ENCODE results near the gene PDLIM3. TPM values are rescaled to one million over a fixed set of nuclear protein-coding genes. Genes with fewer than 3 reads are reported as not detected.

The PDLIM3 gene, protein sequence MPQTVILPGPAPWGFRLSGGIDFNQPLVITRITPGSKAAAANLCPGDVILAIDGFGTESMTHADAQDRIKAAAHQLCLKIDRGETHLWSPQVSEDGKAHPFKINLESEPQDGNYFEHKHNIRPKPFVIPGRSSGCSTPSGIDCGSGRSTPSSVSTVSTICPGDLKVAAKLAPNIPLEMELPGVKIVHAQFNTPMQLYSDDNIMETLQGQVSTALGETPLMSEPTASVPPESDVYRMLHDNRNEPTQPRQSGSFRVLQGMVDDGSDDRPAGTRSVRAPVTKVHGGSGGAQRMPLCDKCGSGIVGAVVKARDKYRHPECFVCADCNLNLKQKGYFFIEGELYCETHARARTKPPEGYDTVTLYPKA
- 9.8 TPM for total RNA-seq

DNA sequence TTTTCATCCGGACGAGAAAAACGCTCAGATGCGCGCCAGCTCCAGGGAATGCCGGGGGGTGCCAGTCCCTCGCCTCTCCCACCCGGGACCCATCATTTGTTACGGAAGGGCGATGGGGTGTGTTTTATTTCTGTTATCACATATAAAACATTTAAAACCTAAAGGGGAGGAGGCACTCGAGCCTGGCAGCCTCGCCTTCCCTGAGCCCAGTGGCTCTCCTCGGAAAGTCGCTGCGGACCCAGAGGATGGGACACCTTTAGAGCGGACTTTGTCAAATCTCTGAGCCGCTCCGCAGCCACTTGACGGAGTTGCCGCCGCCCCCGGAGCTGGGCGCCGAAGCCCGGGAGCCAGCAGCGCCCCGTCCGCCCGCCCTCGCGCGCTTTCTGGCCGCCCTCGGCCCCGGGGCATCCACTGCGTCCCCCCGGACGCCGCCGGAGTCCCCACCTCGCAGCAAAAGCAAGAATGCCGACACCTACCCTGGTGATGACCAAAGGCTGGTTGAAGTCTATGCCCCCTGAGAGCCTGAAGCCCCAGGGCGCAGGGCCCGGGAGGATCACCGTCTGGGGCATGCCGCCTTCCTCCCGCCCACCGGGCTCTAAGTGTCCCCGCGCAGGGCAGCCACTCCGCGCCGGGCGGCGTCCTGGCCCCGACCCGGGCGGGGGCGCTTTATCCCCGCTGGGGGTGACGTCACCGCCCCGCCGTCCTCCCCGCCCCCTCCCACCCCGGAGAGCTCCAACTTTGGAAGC, at the start of gene PDLIM3:
PDLIM3 (minus strand) TSS at position 642 of the 746 bp plus-strand sequence; CDS start at position 569, 73 bp downstream.
- peak; percentile 58 for ATAC-seq
- DNase-seq (ENCODE audit: low spot score), result peak; percentile 65
- intact Hi-C loops (cut with DNase I), result no loop called here

DNA sequence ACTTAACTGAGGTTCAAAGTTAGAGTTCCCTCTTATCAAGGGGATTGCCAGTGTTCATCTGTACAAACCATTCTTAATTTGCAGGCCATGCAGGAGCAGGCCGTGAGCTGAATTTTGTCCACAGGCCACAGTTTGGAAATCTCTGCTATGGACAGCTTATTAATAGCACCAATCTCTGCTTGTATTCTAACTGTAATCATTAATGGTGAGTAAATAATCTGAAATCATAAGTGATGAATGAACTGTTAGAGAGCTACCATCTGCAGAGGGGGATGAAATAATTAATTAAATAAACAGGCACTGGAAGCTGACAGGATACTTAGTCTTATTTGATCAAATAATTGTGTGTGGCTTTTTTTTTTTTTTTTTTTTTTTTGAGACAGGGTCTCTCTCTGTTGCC, 48.5 kb upstream of the PDLIM3 start:
- intact Hi-C loops (cut with DNase I), result no loop called here
- ATAC-seq (no peak), DNase-seq (ENCODE audit: low spot score) (no peak)

DNA sequence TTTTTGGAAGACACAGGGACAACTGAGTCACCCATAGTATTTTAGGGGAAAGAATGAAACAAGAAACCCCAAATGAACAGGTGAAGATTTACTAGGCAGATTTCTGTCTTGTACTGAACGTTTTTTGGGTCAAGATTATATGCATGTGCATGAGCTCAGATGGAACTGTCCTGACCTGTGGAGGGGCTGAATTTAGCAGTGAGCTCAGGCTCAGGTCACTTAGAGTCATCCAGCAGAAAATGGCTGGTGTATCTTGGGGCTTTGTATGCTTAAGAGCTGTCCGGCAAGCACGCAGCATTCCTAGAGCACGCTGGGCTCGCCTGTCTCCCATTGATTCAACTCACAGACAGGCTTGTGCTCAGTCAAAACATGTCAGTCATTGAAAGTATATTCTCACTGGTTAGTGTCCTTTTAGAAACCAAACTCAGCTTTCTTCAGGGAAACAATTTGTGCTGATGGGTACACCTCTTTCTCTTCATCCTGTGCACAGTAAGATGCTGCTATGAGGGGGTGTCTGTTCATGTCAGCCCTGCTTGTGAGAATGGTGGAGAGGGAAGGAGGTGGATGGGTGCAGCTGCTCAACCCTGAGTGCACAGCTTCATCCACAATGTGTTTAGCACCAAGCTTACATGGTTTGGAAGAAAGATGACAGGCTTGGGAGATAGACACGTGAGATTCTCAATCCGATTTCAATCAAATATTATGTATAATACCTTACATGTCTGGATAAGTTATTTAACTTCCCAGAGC, 47.5 kb upstream of the PDLIM3 start:
- DNase-seq (ENCODE audit: low spot score) (no peak), ATAC-seq (no peak)
- intact Hi-C loops (cut with DNase I), result no loop called here

DNA sequence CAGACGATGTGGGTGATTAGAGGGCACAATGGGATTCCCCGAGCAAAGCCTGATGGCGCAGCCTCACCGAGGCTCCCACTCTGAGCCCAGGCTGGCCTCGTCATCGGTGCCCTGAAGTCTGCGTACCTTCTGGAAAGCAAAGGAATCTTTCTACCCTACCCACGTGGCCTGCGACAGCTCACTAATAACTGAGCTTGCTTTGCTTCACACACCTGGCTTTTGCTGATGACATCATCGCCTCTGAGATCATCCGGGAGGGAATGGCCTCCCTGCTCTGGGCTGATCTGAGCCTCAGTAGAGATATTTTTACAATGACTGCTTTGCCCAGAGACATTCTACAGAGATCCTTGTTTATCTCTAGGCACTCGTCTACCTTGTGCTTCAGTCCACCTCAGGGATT, 45.4 kb upstream of the PDLIM3 start:
- no peak for DNase-seq (ENCODE audit: low spot score)
- intact Hi-C loops (cut with DNase I), result no loop called here
- ATAC-seq, result no peak

DNA sequence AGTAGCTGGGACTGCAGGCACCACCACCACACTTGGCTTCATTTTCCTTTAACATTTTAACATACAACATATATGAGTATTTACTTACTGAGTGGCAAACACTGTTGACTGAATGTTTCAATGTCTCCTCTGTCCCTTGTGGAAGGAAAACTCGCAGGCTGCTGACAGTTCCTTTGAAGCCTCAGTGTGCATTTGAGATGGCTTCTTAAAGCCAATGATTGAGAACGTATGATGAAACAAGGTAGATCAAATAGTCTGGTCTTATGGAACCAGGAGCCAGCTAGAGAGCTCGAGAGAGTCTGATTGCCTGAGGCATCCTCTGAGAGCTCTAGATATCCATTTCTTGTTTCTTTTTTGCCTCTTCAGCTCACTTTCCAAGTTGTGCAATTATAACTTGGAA, 43.0 kb upstream of the PDLIM3 start:
- no peak for ATAC-seq
- DNase-seq (ENCODE audit: low spot score), result no peak
- intact Hi-C loops (cut with DNase I), result no loop called here

DNA sequence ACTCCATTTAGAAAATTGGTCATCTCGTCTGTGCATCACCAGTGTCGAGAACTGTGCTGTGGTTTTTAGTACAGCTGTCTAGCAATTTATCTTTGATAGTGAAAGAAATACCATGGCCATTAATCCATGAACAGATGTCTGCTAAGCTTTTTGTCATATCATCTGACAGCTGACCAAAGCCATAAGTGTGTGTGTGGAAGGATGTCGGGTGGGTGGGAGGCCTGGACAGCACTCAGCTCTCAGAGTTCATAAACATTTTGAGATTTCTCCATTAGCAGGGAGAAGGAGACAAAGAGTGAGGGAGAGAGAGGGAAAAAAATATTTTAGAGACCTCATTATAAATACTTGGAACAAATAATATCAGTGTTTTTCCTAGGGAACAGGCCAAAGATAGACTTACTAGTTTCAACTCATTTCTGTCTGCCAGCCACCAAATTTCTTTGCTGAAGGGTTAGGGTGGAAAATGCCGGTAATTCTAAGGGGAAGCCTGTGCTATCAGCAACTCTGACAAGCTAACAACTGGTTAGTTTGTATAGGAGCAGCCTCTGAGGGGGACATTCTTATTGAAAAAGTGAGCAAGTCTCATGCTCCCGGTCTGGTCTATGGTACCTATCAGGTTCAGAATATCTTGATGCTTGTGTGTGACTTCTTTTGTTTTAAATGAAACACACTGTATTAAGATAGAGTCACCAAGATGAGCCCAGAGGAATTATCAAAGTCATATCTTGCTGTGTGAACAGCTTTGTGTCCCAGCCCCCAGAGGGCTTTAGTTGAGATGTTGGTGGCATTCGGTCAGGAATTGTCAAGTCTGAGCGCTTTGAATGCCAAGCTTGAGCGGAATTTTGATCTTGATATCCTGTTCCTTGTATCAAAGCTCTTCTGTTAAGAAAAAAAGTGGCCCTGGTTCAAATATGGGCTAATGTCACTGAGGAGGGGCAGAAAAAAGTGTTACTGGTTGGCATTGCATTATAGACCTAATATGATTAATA, 41.9 kb upstream of the PDLIM3 start:
- ATAC-seq (no peak), DNase-seq (ENCODE audit: low spot score) (no peak)
- intact Hi-C loops (cut with DNase I), result no loop called here

DNA sequence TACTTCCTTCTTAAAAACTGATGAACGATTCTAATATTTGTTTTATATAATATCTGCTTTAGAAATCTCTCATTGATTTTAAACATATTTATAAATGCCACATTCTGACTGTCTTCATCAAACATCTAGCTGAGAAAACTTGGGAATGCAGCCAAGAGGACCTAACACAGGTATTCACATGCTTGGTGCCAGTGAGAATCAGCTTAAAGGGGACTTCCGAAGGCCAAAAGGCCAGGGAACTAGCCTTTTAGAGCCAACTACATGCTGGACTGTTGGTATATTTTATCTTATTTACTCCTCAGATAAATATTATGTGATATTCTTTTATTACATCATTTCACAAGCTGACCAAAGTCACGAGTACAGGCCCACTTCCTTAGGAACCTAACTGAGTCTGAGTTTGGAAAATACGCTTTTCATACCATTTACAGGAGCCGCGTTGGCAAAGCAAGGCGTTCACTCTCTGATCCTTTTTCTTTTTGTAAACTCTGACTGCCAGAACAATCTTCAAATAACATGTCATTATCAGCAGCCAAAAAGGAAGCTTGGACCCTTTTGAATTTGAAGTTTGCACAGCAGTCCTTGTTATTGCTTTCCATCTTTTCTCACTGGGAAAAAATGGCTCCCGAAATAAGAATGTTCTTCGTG, 41.1 kb upstream of the PDLIM3 start:
- ATAC-seq (no peak), DNase-seq (ENCODE audit: low spot score) (no peak)
- intact Hi-C loops (cut with DNase I), result no loop called here

DNA sequence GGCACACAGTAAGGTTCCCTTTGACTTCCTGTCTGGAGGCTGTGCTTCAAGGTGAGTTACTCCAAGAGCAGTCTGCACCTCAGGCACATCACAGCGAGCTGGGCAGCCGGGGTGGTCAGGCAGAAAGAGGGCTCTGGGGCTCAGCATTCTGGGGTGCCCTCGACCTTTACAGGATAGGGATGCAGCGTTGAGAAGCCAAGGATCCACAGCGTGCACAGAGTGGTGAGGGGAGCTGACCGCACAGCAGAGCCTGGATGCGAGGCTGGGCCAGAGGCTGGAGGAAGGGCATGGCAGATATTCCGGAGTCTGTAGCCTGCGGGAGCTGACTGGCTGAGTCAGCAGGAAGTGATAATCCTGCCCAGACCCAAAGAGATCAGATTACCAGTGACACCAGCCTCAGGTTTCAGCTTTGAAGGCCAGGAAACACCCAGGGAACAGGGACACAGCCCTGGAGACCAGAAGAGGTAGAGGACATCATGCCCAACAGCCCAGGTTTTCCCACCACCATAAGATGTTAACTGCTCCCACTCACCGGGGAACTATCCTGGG, 38.4 kb upstream of the PDLIM3 start:
- intact Hi-C loops (cut with DNase I), result no loop called here

DNA sequence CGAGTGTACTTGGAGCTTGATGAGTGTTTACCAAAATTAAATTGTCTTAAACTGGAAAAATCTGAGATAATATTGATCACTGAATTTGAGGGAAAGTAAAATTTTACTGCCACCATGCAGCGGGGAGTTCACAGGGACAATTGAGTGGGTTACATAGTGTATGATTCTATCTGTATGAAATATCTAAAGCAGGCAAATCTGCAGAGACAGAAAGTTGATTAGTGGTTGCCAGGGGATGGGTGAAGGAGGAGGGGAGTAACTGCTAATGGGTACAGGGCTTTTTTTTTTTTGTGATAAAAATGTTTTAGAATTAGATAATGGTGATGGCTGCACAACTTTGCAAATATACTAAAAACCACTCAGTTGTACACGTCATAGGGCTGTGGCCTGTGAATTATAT, 35.4 kb upstream of the PDLIM3 start:
- no peak for ATAC-seq
- intact Hi-C loops (cut with DNase I), result no loop called here
- DNase-seq (ENCODE audit: low spot score), result no peak

More for the DNA sequence above, 38.4 kb upstream of the PDLIM3 start:
- ATAC-seq (no peak), DNase-seq (ENCODE audit: low spot score) (no peak)

DNA sequence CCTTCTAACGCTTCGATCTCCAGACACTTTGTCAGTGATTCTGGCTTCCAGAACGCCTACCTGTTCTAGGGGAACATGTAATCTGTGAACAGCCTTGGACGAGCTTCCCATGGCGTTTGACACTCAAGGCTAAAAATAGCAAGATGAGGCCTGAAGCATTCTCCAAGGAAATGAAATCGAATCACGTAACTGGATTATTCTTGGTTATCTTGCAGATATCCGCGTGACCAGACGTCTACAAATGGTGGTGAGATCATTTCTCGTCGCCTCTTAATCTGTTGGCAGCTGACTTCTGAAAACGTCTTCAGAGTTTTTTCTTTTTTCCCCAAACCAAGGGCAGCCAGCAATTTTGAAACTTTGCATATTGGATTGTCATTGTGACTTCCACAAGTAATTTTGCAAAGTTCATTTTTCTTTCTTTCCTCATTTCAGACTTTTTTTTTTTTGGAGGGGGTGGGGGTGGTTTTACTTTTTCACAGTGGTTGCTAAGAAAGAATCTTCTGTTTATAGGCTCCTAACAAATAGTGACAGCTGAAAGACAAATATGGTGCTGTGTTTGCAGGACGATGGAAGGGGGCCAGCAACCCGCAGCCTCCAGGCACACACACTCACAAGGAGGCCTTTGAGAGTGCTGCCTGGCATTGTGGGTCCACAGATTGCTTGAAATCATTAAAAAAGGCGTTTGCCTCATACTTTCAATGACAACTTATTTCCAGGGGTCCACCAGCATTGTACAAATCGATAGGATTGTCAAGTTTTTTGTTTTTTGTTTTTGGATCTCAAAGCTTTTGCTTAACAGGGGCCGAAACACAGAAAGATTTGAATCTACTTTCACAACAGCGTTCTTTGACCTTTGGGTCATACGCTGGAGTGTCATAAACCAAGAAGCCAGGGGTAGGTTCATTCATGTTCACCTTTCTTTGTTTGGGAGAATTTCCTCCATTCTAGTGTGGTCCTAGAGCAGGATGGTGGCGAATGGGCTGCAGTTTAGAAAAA, 32.4 kb upstream of the PDLIM3 start:
- DNase-seq (ENCODE audit: low spot score) (no peak), ATAC-seq (peak; percentile 77)
- intact Hi-C loops (cut with DNase I), result no loop called here

DNA sequence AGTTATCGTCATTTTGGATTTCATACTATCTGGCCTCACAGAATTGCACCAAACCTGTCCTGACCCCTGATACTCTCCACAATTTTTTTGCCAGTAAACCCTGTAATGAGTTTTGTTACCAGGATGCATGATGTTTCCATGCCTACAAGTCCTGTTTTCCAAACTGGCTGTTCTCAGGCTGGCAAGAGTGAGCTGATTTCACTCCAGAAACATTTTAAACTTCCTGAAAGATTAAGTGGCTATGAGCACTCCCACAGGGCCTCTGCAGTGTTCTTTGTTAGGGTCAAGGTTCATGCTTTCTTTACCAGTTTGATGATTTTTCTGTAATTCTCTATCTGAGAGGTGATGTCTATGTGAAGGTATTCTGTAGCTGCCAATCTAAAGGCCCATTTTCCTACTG, 31.7 kb upstream of the PDLIM3 start:
- ATAC-seq, result peak; percentile 70
- intact Hi-C loops (cut with DNase I), result no loop called here
- DNase-seq (ENCODE audit: low spot score), result no peak

DNA sequence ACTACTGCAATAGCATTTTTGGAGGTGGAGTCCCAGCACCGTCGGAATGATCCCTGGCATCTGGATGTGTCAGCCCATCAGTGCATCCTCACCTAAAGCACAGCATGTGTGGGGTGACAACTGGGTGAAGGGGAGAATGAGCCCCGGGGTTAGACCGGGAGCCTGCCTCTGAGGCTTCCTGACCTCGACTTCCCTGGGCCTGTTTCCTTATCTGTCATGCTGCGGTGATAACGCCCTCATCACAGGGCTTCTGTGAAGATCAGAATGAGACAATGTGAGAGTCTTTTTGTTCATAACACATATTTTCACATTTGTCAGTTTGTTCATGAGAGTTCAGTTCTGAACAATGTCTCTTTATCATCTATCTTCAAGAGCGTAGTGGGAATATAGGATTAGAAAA, 31.1 kb upstream of the PDLIM3 start:
- intact Hi-C loops (cut with DNase I), result no loop called here
- peak; percentile 28 for ATAC-seq
- no peak for DNase-seq (ENCODE audit: low spot score)

DNA sequence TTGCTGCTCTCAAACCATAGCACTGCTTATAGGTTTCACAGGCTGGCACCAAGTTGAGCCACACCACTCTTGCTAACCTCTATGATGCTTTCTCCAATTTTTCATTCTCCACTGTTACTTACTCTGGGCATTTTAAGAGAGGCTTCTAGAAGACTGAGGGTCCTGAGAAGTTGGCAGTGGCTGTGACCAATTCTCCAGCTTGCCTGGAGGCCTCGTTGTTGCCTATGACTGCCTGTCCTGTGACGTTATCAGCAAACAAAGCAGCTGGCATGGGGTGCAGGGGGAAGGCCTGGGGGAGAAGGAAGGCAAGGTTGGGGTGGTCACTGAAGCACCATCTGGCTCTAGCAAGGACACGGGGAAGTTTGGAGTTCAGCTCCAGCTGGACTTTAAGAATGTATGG, 30.4 kb upstream of the PDLIM3 start:
- DNase-seq (ENCODE audit: low spot score) (no peak), ATAC-seq (no peak)
- intact Hi-C loops (cut with DNase I), result no loop called here

DNA sequence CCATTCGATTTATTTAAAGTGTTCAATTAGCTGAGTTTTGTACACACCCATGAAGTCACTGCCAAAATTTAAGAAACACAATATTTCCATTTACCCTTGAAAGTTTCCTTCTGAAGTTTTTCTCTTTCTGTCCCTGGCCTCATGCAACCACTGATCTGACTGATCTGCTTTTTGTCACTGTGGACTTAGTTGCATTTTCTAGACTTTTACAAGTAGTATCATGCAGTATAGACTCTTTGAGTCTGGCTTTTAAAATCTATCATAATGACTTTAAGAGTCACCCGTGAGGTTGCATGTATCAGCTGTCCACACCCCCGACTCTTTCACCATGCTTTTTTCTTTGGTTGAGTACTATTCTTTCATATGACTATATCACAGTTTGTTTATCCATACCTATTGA, 29.0 kb upstream of the PDLIM3 start:
- ATAC-seq, result no peak
- intact Hi-C loops (cut with DNase I), result no loop called here

DNA sequence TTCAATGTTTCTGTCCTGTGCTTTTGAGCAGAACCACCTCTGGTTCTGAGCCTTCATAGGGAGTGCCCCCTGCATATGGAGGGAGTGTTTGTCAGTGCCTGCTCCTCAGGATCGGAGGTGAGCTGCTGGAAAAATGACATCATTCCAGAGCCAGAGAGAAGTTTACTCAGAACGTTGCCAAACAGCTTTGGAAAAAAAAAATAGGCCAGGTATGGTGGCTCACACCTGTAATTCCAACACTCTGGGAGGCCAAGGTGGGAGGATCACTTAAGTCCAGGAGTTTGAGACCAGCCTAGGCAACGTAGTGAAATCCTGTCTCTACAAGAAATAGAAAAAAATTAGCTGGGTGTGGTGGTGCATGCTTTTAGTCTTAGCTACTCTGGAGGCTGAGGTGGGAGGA, 27.2 kb upstream of the PDLIM3 start:
- no peak for ATAC-seq
- DNase-seq (ENCODE audit: low spot score), result no peak
- intact Hi-C loops (cut with DNase I), result no loop called here

More for the DNA sequence above, 29.0 kb upstream of the PDLIM3 start:
- DNase-seq (ENCODE audit: low spot score), result no peak

DNA sequence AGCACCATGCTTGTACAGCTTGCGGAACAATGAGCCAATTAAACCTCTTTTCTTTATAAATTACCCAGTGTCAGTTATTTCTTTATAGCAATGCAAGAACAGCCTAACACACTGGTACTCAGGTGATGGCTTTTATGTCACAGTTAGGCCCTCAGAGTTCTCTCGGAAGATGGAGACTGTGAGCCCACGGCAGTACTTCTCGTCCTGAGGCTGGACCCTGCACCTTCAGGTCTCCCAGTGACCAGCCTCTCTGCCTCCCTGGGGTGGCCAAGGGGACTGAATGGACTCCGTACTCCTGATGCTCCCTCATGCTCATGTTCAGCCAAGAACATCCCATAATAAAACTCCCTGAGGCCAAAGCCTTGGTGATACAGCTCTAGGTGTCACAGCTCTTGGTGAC, 25.0 kb upstream of the PDLIM3 start:
- ATAC-seq (no peak), DNase-seq (ENCODE audit: low spot score) (no peak)
- intact Hi-C loops (cut with DNase I), result no loop called here

DNA sequence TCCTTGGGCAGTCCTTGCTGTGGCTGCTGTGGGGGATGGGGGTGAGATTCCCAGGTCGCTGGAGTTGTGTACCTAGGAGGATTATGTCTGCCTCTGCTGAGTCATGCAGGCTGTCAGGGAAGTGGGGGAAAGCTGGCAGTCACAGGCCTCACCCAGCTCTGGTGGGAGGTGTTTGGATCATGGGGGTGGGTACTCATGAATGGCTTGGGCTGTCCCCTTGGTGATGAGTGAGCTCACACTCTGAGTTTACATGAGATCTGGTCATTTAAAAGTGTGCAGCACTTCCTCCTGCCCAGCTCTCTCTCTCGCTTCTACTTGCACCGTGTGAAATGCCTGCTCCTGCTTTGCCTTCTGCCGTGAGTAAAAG, 24.6 kb upstream of the PDLIM3 start:
- ATAC-seq (no peak), DNase-seq (ENCODE audit: low spot score) (no peak)
- intact Hi-C loops (cut with DNase I), result no loop called here
